Vagina (tissue), 2 donors: ENCODE data around the gene INO80C.

Experiments used
- CTCF ChIP-seq, 3 experiments: fragments of 450-650 bp in 2 of 3; fragments of 200-600 bp in 1 of 3; sonication (generic) in 1 of 3; IDR thresholded peaks; one replicate each; pipeline ENCODE4 v1.5.1; 2017 to 2019; ENCODE audit warnings: antibody characterized with exemption in 3 of 3, mild to moderate bottlenecking in 2 of 3, moderate library complexity in 2 of 3
- POLR2A ChIP-seq, 2 donors: fragments of 450-650 bp; IDR thresholded peaks; one replicate each; pipeline ENCODE4 v1.6.1; 2017; ENCODE audit warnings: antibody characterized with exemption in 2 of 2, mild to moderate bottlenecking in 2 of 2, moderate library complexity in 2 of 2
- POLR2AphosphoS5 ChIP-seq, 2 donors: sonication (generic); formaldehyde crosslinking; IDR thresholded peaks; one replicate each; pipeline ENCODE4 v1.9.0; 2017; ENCODE audit warnings: antibody characterized with exemption in 2 of 2, mild to moderate bottlenecking in 2 of 2, low read depth in 1 of 2; ENCODE audit not compliant: insufficient read depth in 1 of 2

- TF ChIP-seq CTCF (IDR thresholded peaks at IDR 0.05): no peak
- TF ChIP-seq POLR2AphosphoS5 (IDR thresholded peaks at IDR 0.05; ENCODE audit: insufficient read depth in 1 of 2, low read depth in 1 of 2): no peak
- no peak for TF ChIP-seq POLR2A (IDR thresholded peaks at IDR 0.05)
Measured at GRCh38 chr18:35451916-35452315, 45.8 kb downstream of the INO80C start.
